ENCODE results near the gene LUC7L3. TPM values are rescaled to one million over a fixed set of nuclear protein-coding genes. Genes with fewer than 3 reads are reported as not detected.
A peak's percentile ranks its signal among the peaks of the same experiment; 100 is the strongest.

Gene LUC7L3
- total and polyA plus RNA-seq, 2 experiments from 2014 or later, result 56.9 to 156 TPM

GRCh38 chr17:50768346-50768761 is 49.0 kb downstream of the LUC7L3 start:
- WGBS (ENCODE audit: low lambda C conversion rate, missing lambda C conversion rate), result 69% methylated on average over 7 of the region's 7 CpGs
- H3K4me1 ChIP-seq (ENCODE audit: insufficient read depth), result peaks cover 34% of the 10 kb centered on the region
- no peaks in the 10 kb centered on the region for H3K79me2 ChIP-seq
- H3K9me3 ChIP-seq (ENCODE audit: low read depth), result no peaks in the 10 kb centered on the region
- H3K27me3 ChIP-seq, result no peaks in the 10 kb centered on the region
- no peak overlapping the region for H2AFZ ChIP-seq
- no peaks in the 10 kb centered on the region for H3K36me3 ChIP-seq (replicated peaks; ENCODE audit: insufficient read depth, low read depth)
- no peaks in the 10 kb centered on the region for H4K20me1 ChIP-seq (ENCODE audit: insufficient read depth, poor library complexity, severe bottlenecking)
- DNase-seq (ENCODE audit: low spot score), result peak; percentile 89
- peak overlapping the region; percentile 79 for H3K27ac ChIP-seq
- TF ChIP-seq EZH2 (IDR thresholded peaks at IDR 0.05; ENCODE audit: borderline replicate concordance) (no peak), CTCF (IDR thresholded peaks at IDR 0.05; ENCODE audit: poor library complexity) (no peak), EZH2phosphoT487 (IDR thresholded peaks at IDR 0.05; ENCODE audit: low read depth, severe bottlenecking, unreplicated experiment) (no peak)
- no peak overlapping the region for H3K4me3 ChIP-seq
- H3K9me2 ChIP-seq (replicated peaks; ENCODE audit: insufficient read depth), result no peaks in the 10 kb centered on the region
- H3K4me2 ChIP-seq, result peak overlapping the region; percentile 35

GRCh38 chr17:50769884-50770283 is 50.5 kb downstream of the LUC7L3 start:
- WGBS (ENCODE audit: low lambda C conversion rate, missing lambda C conversion rate), result 90% methylated on average over 8 of the region's 8 CpGs
- Histone ChIP-seq H2AFZ (no peak overlapping the region), H3K79me2 (no peaks in the 10 kb centered on the region), H3K27ac (no peak overlapping the region), H3K36me3 (replicated peaks; ENCODE audit: insufficient read depth, low read depth) (no peaks in the 10 kb centered on the region), H3K4me1 (ENCODE audit: insufficient read depth) (peaks cover 24% of the 10 kb centered on the region), H3K4me2 (no peak overlapping the region), H4K20me1 (ENCODE audit: insufficient read depth, poor library complexity, severe bottlenecking) (no peaks in the 10 kb centered on the region), H3K9me3 (ENCODE audit: low read depth) (no peaks in the 10 kb centered on the region), H3K9me2 (replicated peaks; ENCODE audit: insufficient read depth) (no peaks in the 10 kb centered on the region), H3K4me3 (no peak overlapping the region), H3K27me3 (no peaks in the 10 kb centered on the region)
- no peak for DNase-seq (ENCODE audit: low spot score)
- TF ChIP-seq EZH2phosphoT487 (IDR thresholded peaks at IDR 0.05; ENCODE audit: low read depth, severe bottlenecking, unreplicated experiment) (no peak), EZH2 (IDR thresholded peaks at IDR 0.05; ENCODE audit: borderline replicate concordance) (no peak), CTCF (IDR thresholded peaks at IDR 0.05; ENCODE audit: poor library complexity) (no peak)

- DNase-seq (ENCODE audit: low spot score), result no peak
- Histone ChIP-seq H3K4me3 (no peak overlapping the region), H3K79me2 (no peaks in the 10 kb centered on the region), H3K36me3 (replicated peaks; ENCODE audit: insufficient read depth, low read depth) (no peaks in the 10 kb centered on the region), H3K9me3 (ENCODE audit: low read depth) (no peaks in the 10 kb centered on the region), H3K27me3 (no peaks in the 10 kb centered on the region), H3K27ac (no peak overlapping the region), H2AFZ (no peak overlapping the region), H3K4me1 (ENCODE audit: insufficient read depth) (peaks cover 23% of the 10 kb centered on the region), H4K20me1 (ENCODE audit: insufficient read depth, poor library complexity, severe bottlenecking) (no peaks in the 10 kb centered on the region), H3K9me2 (replicated peaks; ENCODE audit: insufficient read depth) (no peaks in the 10 kb centered on the region), H3K4me2 (no peak overlapping the region)
- TF ChIP-seq EZH2phosphoT487 (IDR thresholded peaks at IDR 0.05; ENCODE audit: low read depth, severe bottlenecking, unreplicated experiment) (no peak), CTCF (IDR thresholded peaks at IDR 0.05; ENCODE audit: poor library complexity) (no peak), EZH2 (IDR thresholded peaks at IDR 0.05; ENCODE audit: borderline replicate concordance) (no peak)
- WGBS (ENCODE audit: low lambda C conversion rate, missing lambda C conversion rate), result 96% methylated on average over 2 of the region's 2 CpGs
Measured at GRCh38 chr17:50770346-50770745, 50.9 kb downstream of the LUC7L3 start.
